ENCODE data around the gene ZXDC.

ZXDC gene

GRCh38 chr3:126488886-126489569 lies 13.3 kb upstream of the ZXDC start:
- DNase-seq (ENCODE audit: low read depth in 2 of 2) = no peak

GRCh38 chr3:126488185-126488584 lies 12.5 kb upstream of the ZXDC start:
- no peak for DNase-seq (ENCODE audit: low read depth in 2 of 2)

GRCh38 chr3:126487151-126487771 lies 11.6 kb upstream of the ZXDC start:
- DNase-seq (ENCODE audit: low read depth in 2 of 2) = no peak

- DNase-seq (ENCODE audit: low read depth in 2 of 2) = no peak
These were observed 10.7 kb upstream of the ZXDC start for GRCh38 chr3:126486360-126486847.

- DNase-seq (ENCODE audit: low read depth in 2 of 2) = no peak
These were observed 10.3 kb upstream of the ZXDC start for GRCh38 chr3:126485956-126486355.

- DNase-seq (ENCODE audit: low read depth in 2 of 2) = no peak
These were observed 9.6 kb upstream of the ZXDC start for GRCh38 chr3:126485176-126485897.

GRCh38 chr3:126484662-126485061 lies 9.0 kb upstream of the ZXDC start:
- DNase-seq (ENCODE audit: low read depth in 2 of 2) = no peak

- no peak for DNase-seq (ENCODE audit: low read depth in 2 of 2)
These were observed 8.5 kb upstream of the ZXDC start for GRCh38 chr3:126484148-126484547.

- no peak for DNase-seq (ENCODE audit: low read depth in 2 of 2)
These were observed 7.7 kb upstream of the ZXDC start for GRCh38 chr3:126483321-126483761.

- DNase-seq (ENCODE audit: low read depth in 2 of 2) = no peak
These were observed 7.0 kb upstream of the ZXDC start for GRCh38 chr3:126482503-126483255.

GRCh38 chr3:126481808-126482502 lies 6.3 kb upstream of the ZXDC start:
- no peak for DNase-seq (ENCODE audit: low read depth in 2 of 2)

GRCh38 chr3:126480861-126481260 lies 5.2 kb upstream of the ZXDC start:
- no peak for DNase-seq (ENCODE audit: low read depth in 2 of 2)

GRCh38 chr3:126480206-126480605 lies 4.5 kb upstream of the ZXDC start:
- no peak for DNase-seq (ENCODE audit: low read depth in 2 of 2)

GRCh38 chr3:126479642-126480041 lies 4.0 kb upstream of the ZXDC start:
- no peak for DNase-seq (ENCODE audit: low read depth in 2 of 2)

GRCh38 chr3:126478581-126479310 lies 3.1 kb upstream of the ZXDC start:
- no peak for DNase-seq (ENCODE audit: low read depth in 2 of 2)

- no peak for DNase-seq (ENCODE audit: low read depth in 2 of 2)
These were observed 1.3 kb upstream of the ZXDC start for GRCh38 chr3:126477061-126477380.

- no peak for DNase-seq (ENCODE audit: low read depth in 2 of 2)
These were observed 722 bp upstream of the ZXDC start for GRCh38 chr3:126476166-126477060.

- peak in 1 of 2 donors; percentile 32 for DNase-seq (ENCODE audit: low read depth in 2 of 2)
These were observed 936 bp downstream of the ZXDC start for GRCh38 chr3:126474498-126475412.
